KBM-7 (cell line): ENCODE results near the gene ITSN2.
"Not testable (repeated sequence)": the region's sequence is repeated elsewhere in the genome, so short reads cannot be mapped to it uniquely, and the experiment has no call there.

ENCODE experiments used
- DNase-seq: peaks from one replicate; pipeline ENCODE4 v3.0.0-alpha.2; 2015
- in situ Hi-C: fragments of 300-500 bp; cut with MboI; formaldehyde crosslinking; loops from 2 replicates; pipeline ENCODE4 v1.14.3; 2020; ENCODE audit warnings: low sequenced_read_pairs, low pct_unique_long_range_greater_than_20kb, mixed read lengths

Gene ITSN2

GRCh38 chr2:24342110-24342910, 18.0 kb downstream of the ITSN2 start:
- in situ Hi-C loops = no loop called here
- DNase-seq = no peak

GRCh38 chr2:24339856-24340262, 20.5 kb downstream of the ITSN2 start:
- DNase-seq = no peak
- in situ Hi-C loops = no loop called here

GRCh38 chr2:24339098-24339497, 21.2 kb downstream of the ITSN2 start:
- peak; percentile 44 for DNase-seq
- in situ Hi-C loops = not testable (repeated sequence)

GRCh38 chr2:24337890-24338289, 22.4 kb downstream of the ITSN2 start:
- in situ Hi-C loops = no loop called here

GRCh38 chr2:24336811-24337210, 23.5 kb downstream of the ITSN2 start:
- DNase-seq = no peak
- in situ Hi-C loops = no loop called here

More at GRCh38 chr2:24337890-24338289, 22.4 kb downstream of the ITSN2 start:
- no peak for DNase-seq

GRCh38 chr2:24334245-24334633, 26.1 kb downstream of the ITSN2 start:
- no peak for DNase-seq
- in situ Hi-C loops = no loop called here

- in situ Hi-C loops = no loop called here
- no peak for DNase-seq
Measured at GRCh38 chr2:24332791-24333540, 27.4 kb downstream of the ITSN2 start.

- in situ Hi-C loops = no loop called here
Measured at GRCh38 chr2:24330161-24330560, 30.2 kb downstream of the ITSN2 start.

GRCh38 chr2:24329700-24330099, 30.6 kb downstream of the ITSN2 start:
- peak; percentile 72 for DNase-seq
- in situ Hi-C loops = no loop called here

More at GRCh38 chr2:24330161-24330560, 30.2 kb downstream of the ITSN2 start:
- DNase-seq = no peak

- DNase-seq = no peak
- in situ Hi-C loops = no loop called here
Measured at GRCh38 chr2:24328010-24328409, 32.3 kb downstream of the ITSN2 start.

GRCh38 chr2:24317491-24317920, 42.8 kb downstream of the ITSN2 start:
- no peak for DNase-seq
- in situ Hi-C loops = no loop called here

- in situ Hi-C loops = no loop called here
- no peak for DNase-seq
Measured at GRCh38 chr2:24315669-24316068, 44.7 kb downstream of the ITSN2 start.

GRCh38 chr2:24313744-24314632, 46.3 kb downstream of the ITSN2 start:
- DNase-seq = no peak
- in situ Hi-C loops = no loop called here

- in situ Hi-C loops = no loop called here
- DNase-seq = no peak
Measured at GRCh38 chr2:24307961-24308360, 52.4 kb downstream of the ITSN2 start.

- in situ Hi-C loops = no loop called here
- no peak for DNase-seq
Measured at GRCh38 chr2:24304631-24305030, 55.7 kb downstream of the ITSN2 start.

GRCh38 chr2:24304098-24304497, 56.2 kb downstream of the ITSN2 start:
- DNase-seq = peak; percentile 16
- in situ Hi-C loops = no loop called here

- in situ Hi-C loops = no loop called here
- no peak for DNase-seq
Measured at GRCh38 chr2:24301599-24301998, 58.7 kb downstream of the ITSN2 start.

- in situ Hi-C loops = no loop called here
- no peak for DNase-seq
Measured at GRCh38 chr2:24297663-24298062, 62.7 kb downstream of the ITSN2 start.

GRCh38 chr2:24287171-24287570, 73.2 kb downstream of the ITSN2 start:
- no peak for DNase-seq
- in situ Hi-C loops = no loop called here
